Adipose tissue (tissue), 3 donors: ENCODE results near the gene WNT6. TPM values are rescaled to one million over a fixed set of nuclear protein-coding genes. Genes with fewer than 3 reads are reported as not detected.

Source experiments
- H3K27ac ChIP-seq: one replicate; pipeline ENCODE4 v1.5.1; 2013; ENCODE audit warnings: low read depth, low read length
- WGBS, 3 donors: extraction: QIAGEN DNeasy Blood & Tissue Kit; methylation state at CpG; one replicate each; pipeline ENCODE4 v1.1.7; 2013; 5-methylcytosine and 5-hydroxymethylcytosine counted together
- polyA plus RNA-seq, 3 donors: library from polyadenylated mRNA; stranded (reverse); fragments of 200-250 nt; gene quantifications; one replicate each; pipeline ENCODE4 v1.2.3, GENCODE V29; 2013
- donor health status: healthy with polysubstance abuse.
- donor health status: Bipolar disorder and iron deficiency.
- donor health status: healthy.

WNT6 gene
- polyA plus RNA-seq, 3 donors: 0.25 to 1.1 TPM; not detected in 1

GRCh38 chr2:218883491-218884490, 24.2 kb downstream of the WNT6 start:
- no peak overlapping the region for H3K27ac ChIP-seq
- 9 to 12% (median 11%) methylated on average over 67 to 88 of the region's 89 CpGs for WGBS, 3 donors

- no peak overlapping the region for H3K27ac ChIP-seq
- 85 to 93% (median 92%) methylated on average over 2 of the region's 2 CpGs for WGBS, 3 donors
Measured at GRCh38 chr2:218884519-218884918, 24.9 kb downstream of the WNT6 start.

GRCh38 chr2:218885981-218886947, 26.7 kb downstream of the WNT6 start:
- no peak overlapping the region for H3K27ac ChIP-seq
- 61 to 67% (median 66%) methylated on average over 12 of the region's 12 CpGs for WGBS, 3 donors

DNA sequence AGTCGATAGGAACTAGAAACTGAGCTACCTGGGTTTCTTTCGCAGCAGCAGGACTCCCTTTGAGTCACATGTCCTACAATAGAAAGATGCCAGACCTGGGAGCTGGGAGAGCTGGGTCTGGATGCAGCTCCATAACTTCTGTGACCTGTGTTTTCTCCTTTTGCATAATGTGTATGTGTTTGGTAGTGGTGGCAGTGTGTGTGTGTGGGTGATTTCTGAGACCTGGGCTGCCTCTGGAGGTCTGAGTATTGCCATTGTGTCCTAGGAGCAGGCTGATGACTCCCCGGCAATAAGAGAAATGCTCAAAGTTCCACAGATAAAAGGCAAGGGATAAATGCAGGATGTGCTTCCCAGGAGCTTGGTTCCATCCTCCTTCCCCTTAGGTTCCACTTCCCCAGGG, 27.5 kb downstream of the WNT6 start:
- 79 to 87% (median 86%) methylated on average over 3 of the region's 3 CpGs for WGBS, 3 donors
- H3K27ac ChIP-seq: no peak overlapping the region

GRCh38 chr2:218888341-218888740, 28.7 kb downstream of the WNT6 start:
- WGBS, 3 donors: 75 to 96% (median 96%) methylated on average over 5 of the region's 5 CpGs
- no peak overlapping the region for H3K27ac ChIP-seq

GRCh38 chr2:218889937-218890336, 30.3 kb downstream of the WNT6 start:
- H3K27ac ChIP-seq: no peak overlapping the region
- 77 to 83% (median 81%) methylated on average over 22 to 23 of the region's 23 CpGs for WGBS, 3 donors

- H3K27ac ChIP-seq: no peak overlapping the region
- 52 to 79% (median 64%) methylated on average over 3 of the region's 3 CpGs for WGBS, 3 donors
Measured at GRCh38 chr2:218890369-218890768, 30.8 kb downstream of the WNT6 start.

- 40 to 65% (median 64%) methylated on average over 19 of the region's 19 CpGs for WGBS, 3 donors
- H3K27ac ChIP-seq: no peak overlapping the region
Measured at GRCh38 chr2:218891275-218892135, 31.9 kb downstream of the WNT6 start.

DNA sequence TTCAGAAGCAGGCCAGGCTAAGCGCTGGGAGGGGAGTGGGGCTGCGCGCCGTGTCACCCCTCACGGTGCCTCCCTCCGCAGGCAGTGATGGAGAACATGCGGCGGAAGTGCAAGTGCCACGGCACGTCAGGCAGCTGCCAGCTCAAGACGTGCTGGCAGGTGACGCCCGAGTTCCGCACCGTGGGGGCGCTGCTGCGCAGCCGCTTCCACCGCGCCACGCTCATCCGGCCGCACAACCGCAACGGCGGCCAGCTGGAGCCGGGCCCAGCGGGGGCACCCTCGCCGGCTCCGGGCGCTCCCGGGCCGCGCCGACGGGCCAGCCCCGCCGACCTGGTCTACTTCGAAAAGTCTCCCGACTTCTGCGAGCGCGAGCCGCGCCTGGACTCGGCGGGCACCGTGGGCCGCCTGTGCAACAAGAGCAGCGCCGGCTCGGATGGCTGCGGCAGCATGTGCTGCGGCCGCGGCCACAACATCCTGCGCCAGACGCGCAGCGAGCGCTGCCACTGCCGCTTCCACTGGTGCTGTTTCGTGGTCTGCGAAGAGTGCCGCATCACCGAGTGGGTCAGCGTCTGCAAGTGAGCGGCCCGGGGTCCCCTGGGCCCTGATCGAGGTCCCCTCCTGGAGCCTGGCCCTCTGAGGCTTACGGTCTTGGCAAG, 33.2 kb downstream of the WNT6 start:
- H3K27ac ChIP-seq: no peak overlapping the region
- WGBS, 3 donors: 1% methylated on average over 62 to 72 of the region's 72 CpGs

DNA sequence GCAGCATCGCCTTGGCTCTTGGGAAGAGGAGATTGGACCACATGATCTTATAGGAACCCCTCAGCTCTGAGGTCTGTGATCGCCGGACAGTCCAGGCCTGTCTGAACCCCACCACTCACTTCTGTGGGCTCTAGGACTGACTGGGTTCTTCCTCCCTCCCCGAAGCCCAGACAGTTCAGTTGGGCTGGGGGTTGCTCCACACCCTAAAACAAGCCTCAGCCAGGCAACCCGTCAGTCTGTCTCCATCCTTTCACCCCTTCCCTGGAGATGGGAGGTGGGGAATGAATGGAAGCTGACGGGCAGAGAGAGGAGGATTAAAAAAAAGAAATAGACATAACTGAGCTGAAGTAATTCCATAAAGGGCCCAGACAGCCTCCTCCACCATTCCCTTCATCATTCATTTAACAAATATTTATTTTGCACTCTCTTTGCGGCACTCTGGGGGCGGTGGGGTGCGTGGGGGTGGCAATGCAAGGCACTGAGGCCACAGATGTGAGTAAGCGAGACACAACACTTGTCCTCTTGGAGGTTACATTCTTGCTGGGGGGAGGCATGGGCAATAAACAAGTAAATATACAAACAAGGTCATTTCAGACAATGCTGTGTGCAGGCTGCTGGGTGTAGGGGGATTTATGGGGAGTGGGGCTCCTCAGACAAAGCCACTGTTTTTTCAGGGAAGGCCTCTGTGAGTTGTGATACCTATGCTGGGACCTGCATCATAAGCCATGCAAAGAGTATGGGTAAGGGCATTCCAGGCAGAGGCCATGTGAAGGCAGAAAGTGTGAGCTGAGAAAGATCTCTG, 33.9 kb downstream of the WNT6 start:
- WGBS, 3 donors: 38 to 40% (median 40%) methylated on average over 10 of the region's 10 CpGs
- H3K27ac ChIP-seq: no peak overlapping the region

GRCh38 chr2:218894151-218894879, 34.7 kb downstream of the WNT6 start:
- 41 to 71% (median 48%) methylated on average over 11 to 12 of the region's 12 CpGs for WGBS, 3 donors
- no peak overlapping the region for H3K27ac ChIP-seq

DNA sequence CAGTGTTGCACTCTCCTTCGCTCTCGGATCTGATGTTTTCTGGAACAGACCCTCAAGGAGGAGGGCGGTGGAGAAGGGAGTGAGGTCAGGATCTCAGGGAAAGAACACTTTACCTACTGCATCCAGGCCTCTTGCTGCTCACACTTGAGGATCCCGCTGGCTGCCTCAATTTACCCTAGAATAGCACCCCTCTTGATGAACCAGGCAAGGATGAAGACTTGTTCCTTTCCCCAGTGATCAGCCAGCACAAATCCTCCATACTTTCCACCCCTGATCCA, 35.2 kb downstream of the WNT6 start:
- WGBS, 3 donors: 62 to 73% (median 68%) methylated on average over 4 of the region's 4 CpGs

DNA sequence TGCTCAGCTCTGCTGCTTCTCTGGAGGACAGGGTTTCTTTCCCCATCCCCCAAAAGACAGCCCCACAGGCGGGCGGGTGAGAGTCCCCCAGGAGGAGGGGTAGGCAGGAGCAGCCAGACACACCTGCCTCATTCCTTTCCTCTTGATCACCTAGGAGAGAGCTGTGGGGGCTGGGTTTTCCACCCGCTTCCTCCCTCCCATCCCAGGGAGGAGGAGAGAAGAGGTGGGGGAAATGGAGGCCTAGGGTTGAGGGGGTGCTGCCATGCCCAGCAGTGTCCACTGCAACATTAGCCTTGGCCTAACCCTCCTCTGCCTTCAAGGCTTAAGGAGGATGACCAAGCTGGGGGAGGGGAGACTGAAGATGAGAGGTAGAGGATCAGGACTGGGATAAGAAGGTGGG, 35.7 kb downstream of the WNT6 start:
- 39 to 75% (median 40%) methylated on average over 2 to 3 of the region's 3 CpGs for whole genome bisulfite sequencing, 3 donors
- H3K27ac ChIP-seq: no peak overlapping the region

More for the DNA sequence above, 35.2 kb downstream of the WNT6 start:
- no peak overlapping the region for H3K27ac ChIP-seq

DNA sequence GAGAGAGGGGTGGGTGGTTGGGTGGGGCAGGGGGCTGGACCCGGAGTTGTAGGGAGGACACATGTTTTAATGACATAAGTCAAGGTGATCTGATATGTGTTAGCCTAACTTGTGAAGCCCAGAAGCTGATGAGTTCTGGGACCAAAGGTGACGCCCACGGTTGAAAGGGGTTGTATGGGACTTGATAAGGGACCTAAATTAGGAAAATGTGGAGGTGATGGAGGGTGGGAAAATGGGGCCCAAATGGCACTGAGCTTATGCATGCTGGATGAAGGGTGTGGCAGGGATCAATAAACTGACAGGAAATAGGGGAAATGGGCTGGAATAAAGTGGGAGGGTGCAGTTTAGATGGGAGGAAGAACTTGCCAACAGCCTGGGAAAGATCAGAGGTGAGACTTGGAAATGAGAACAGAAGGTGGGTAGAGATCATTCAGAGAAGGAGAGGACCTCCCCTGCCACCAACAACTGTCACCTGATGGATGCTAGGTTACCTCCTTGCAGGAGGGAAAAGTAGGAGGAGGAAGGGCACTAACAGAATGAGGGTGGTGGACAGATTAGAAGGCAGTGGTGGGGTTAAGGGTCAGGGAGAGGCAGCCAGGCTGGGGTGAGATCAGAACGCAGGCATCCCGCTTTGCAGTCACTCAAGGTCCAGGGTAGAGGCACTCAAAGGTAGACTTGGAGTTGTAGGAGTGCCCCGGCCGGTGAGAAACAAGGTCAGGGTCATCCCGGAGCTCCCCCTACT, 36.3 kb downstream of the WNT6 start:
- no peak overlapping the region for H3K27ac ChIP-seq
- WGBS, 3 donors: 22 to 28% (median 28%) methylated on average over 5 to 8 of the region's 8 CpGs

GRCh38 chr2:218896501-218897393, 37.1 kb downstream of the WNT6 start:
- no peak overlapping the region for H3K27ac ChIP-seq

More at GRCh38 chr2:218896501-218897393, 37.1 kb downstream of the WNT6 start:
- 2% methylated on average over 36 to 40 of the region's 40 CpGs for WGBS, 3 donors
